CD1c-positive myeloid dendritic cell (primary cell): ENCODE data around the gene TRAP1.

Source experiments
- DNase-seq: peaks from one replicate; pipeline ENCODE4 v3.0.0-alpha.2; 2016; ENCODE audit errors: extremely low spot score

The TRAP1 gene

DNA sequence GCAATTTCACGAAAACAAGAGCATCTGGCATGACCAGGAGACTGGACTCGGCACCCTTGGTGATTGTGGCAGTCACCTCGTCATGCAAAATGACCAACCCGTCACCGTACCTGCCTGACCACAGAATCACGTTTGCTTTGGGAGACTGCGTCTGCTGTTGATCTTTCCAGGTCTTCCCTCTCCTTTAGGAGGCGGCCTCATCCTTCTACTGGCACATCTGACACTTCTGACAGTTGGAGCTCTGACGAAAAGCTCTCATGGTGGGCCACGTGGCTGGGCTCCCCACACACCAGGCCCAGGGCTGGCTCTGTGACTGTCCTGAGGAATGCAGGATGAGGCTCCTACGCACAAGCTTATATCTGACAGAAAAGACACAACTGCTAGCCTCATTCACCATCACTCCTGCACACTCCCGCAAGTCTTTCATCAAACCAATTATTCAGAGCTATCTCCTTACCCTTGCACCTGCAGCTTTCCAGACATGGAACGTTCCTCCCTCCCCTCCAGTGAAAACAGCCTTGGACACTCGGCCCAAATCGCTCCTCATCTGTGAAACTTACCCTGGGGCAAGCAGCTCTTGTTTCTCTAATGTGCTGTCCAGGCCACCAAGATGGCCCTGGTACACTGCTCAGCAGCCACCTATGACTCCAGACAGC lies 3.6 kb downstream of the TRAP1 start:
- no peak for DNase-seq

- no peak for DNase-seq
These were observed 4.4 kb downstream of the TRAP1 start for GRCh38 chr16:3712861-3713372.

- no peak for DNase-seq
These were observed 10.9 kb downstream of the TRAP1 start for GRCh38 chr16:3706253-3707012.

DNA sequence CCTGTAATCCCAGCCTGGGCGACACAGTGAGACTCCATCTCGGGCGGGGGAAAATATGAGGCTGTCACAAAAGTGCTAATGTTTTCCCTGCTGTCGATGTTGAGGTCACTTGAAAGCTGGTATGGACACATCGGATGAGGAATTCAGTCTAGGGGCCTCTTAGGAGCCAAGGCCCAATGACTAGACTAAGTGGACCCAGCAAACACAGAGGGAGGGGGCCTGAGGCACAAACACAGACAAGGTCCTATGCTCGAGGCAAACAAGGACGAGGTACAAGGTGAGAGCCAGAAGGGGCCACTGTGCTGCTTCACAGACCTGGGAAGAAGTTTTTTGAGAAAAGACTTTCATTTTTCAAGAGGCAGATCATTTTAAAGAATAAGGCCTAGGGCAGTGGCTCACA lies 15.2 kb downstream of the TRAP1 start:
- no peak for DNase-seq

DNA sequence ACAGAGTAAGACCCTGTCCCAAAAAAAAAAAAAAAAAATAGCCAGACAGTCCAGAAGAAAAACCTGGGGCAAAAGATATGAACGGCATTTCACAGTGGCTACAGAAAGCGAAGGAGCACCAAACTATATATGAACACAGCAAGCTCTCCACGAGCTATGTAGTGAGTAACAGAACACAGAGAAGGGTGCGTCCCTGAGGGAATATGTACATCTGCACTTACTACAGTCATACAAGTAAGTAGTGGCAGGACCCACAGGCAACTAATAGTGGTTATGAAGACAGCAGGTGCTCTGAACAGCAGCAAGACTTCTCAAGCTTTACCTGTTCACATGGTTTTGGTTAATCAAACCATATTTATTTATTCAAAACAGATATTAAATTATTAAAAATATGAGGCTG lies 15.8 kb downstream of the TRAP1 start:
- DNase-seq, result no peak

DNA sequence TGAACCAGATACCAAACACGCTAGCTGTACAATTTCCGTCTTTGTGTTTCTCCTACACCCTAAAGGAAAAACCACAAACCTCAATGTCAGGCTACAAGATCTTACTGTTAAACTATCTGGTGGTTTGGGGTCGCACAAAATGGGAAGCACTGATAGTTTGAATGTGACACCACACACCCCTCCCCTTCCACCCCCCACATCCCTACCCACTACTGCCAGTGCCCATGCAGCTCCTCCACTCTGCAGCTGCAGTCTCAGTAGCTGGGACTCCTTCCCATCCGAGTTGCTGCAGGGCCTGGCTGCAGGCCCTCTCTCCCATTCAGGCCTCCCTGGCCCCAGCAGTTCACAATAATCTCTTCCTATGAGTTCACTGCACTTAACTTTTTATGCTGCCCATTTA lies 18.4 kb downstream of the TRAP1 start:
- DNase-seq, result no peak

DNA sequence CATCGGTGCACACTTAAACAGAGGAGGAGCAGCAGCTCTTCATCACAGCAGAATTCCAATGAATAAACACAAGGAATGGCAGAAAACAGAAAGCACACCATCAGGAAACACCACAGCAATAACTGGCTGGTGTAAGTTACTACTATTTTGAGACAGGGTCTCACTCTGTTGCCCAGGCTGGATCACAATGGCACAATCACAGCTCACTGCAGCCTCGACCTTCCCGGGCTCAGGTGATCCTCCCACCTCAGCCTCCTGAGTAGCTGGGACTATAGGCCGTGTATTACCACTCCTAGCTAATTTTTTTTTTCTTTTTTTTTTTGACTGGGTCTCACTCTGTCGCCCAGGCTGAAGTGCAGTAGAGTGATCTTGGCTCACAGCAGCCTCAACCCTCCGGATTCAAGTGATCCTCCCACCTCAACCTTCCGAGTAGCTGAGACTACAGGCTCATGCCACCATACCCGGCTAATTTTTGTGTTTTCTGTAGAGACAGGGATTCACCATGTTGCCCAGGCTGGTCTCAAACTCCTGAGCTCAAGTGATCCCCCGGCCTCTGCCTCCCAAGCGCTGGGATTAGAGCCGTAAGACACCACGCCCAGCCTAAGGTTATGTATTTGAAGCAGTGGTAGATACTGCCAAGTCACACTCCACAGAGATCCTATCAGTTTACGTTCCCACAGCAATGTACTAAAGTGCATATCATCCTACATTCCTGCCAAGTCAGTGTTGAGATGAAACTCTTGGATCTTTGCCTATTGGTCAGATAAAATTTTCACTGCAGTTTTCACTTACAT lies 20.7 kb downstream of the TRAP1 start:
- no peak for DNase-seq

DNA sequence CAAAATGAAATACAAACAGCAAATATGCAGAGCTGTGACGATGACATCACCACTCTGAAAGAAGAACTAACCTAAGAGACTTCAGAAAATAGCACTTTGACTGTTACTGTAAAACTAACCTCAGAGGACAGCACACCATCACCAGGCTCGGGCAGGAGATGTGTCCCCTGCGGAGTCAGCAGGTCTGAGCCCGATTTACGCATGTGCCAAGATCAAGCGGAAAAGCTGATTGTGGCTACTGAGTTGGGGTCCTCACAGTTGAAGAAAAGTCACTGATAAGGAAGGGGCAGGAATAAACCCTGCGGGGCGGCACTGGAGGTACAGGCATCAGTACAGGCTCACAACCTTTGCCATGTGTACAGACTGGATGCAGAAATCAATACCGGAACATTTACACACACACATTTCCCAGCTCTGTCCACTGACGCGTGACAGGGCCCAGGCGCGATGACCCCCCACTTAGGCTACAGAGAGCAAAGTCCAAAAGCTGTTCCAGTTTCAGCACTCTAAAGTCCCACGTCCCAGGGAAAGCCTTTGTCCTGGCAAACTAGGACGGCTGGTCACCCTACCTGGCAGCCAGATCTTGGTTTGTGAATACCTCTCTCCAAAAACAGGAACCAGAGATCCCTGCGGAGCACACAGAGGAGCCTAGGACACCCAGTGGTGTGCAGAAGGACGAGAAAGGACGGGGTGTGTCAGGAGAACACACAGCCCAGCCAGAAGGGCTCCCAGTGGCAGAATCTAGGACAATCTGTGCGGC lies 21.5 kb downstream of the TRAP1 start:
- DNase-seq, result peak; percentile 21

DNA sequence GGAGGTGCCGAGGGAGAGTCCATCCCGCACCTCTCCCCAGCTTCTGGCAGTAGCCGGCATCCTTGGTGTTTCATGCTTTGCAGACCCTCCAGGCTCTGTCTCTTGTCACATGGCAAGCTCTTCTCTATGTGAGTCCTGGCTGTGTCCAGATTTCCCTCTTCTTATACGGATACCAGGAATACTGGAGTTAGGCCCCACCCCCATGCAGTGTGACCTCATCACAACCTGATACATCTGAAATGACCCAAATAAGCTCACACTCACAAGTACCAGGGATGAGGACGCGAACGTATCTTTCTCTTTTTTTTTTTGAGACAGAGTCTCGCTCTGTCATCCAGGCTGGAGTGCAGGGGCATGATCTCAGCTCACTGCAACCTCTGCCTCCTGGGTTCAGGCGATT lies 23.3 kb downstream of the TRAP1 start:
- no peak for DNase-seq

- DNase-seq, result no peak
These were observed 25.6 kb downstream of the TRAP1 start for GRCh38 chr16:3691761-3692160.

- no peak for DNase-seq
These were observed 26.2 kb downstream of the TRAP1 start for GRCh38 chr16:3690980-3691720.

DNA sequence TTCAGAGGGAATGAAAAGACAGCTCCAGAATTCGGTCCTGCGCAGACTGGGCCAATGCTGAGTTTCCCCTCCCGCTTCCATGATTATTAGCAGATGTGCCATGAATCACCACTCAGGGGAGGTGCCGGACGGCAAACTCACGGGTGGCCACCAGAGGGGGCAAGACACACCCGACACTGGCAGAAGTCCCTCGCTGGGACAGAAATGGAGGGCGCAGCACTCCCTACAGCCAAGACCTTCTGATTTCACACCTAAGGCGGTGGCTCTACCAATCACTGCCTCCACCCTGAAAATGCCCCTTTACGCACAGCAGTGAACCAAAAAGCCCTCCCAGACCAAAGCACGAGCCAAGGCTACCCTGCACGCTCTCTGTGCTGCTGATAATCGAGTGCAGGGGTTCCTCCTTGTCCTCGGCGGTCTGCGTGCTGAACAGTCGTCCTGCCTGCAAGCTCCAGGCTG lies 26.8 kb downstream of the TRAP1 start:
- peak; percentile 86 for DNase-seq

DNA sequence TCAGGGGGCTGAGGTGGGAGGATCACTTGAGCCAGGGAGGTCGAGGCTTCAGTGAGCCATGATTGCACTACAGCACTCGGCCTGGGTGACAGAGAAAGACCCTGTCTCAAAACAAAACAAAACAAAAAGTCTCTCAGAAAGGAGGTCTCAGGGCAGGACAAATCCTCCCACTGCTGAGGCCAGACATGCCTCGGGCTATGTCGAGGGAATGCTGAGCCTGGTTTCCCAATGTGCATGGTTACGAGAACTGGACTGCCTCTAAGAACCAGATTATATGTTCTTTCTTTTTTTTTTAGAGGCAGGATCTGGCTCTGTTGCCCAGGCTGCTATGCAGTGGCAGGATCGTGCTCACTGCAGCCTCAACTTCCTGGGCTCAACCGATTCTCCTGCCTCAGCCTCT lies 27.6 kb downstream of the TRAP1 start:
- DNase-seq, result no peak

DNA sequence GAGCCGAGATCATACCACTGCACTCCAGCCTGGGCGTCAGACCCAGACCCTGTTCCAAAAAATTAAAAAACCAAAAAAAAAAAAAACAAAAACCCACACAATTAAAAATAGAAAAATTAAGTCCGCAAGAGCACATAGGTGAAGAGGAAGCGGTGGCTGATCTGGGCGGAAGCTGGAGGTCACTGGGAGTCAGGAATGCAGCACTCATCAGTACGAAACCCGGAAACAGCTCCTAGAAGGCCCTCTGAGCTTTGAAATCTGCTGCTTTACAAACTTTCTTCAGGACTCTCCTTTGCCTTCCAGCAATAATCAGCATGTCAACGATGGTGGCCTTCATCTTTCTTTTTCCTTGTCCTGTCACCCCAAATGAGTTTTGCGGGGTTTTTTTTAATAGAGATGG lies 29.5 kb downstream of the TRAP1 start:
- DNase-seq, result no peak

GRCh38 chr16:3687021-3687420 lies 30.3 kb downstream of the TRAP1 start:
- no peak for DNase-seq

GRCh38 chr16:3681206-3681605 lies 36.1 kb downstream of the TRAP1 start:
- DNase-seq, result no peak

DNA sequence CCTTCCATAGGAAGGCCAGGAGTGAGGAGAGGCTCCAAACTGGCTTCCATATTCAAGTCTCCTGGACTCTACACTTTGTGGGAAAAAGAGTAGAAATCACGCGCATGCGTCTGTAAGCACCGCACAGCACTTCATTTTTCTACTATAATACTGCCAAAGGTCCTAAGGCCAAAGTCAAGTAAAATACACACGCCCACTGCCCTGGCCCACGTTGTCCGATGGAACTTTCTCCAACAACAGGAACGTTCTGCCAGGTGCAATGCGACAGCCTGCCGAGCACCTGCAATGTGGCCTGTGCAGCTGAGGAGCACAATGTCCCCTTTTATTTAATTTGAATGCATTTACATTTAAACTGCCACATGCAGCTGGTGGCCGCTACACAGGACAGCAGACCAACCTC lies 39.3 kb downstream of the TRAP1 start:
- DNase-seq, result no peak

GRCh38 chr16:3675601-3676130 lies 41.7 kb downstream of the TRAP1 start:
- DNase-seq, result no peak

GRCh38 chr16:3674513-3675295 lies 42.6 kb downstream of the TRAP1 start:
- no peak for DNase-seq
